ENCODE results near the gene MYEOV.

The MYEOV gene

GRCh38 chr11:69293819-69294505 lies at the start of gene MYEOV:
Gene MYEOV, plus strand, starts transcription at chr11:69294155. Its CDS starts 1,200 bp downstream, at chr11:69295355.
- DNase-seq (ENCODE audit: low spot score), result peak; percentile 94

DNA sequence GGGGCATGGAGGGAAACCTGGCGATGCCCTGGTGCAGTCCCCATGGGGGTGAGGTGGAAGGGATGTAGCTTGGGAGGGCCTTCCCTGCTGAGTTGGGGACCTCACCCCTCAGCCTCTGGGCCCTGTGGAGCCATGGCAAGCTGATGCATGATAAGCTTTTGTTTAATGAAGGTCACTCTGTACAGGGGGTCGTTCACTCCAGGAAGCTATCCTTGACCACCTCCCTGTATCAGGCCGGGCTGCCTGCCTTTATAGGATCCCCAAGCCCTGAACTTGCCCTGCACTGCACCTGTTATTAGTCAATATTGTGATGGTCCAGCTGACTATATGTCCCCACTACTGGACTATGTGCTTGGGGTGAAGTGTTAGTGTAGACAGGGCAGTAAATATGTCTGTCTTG lies 49.7 kb upstream of the MYEOV start:
- no peak for DNase-seq (ENCODE audit: low spot score)

DNA sequence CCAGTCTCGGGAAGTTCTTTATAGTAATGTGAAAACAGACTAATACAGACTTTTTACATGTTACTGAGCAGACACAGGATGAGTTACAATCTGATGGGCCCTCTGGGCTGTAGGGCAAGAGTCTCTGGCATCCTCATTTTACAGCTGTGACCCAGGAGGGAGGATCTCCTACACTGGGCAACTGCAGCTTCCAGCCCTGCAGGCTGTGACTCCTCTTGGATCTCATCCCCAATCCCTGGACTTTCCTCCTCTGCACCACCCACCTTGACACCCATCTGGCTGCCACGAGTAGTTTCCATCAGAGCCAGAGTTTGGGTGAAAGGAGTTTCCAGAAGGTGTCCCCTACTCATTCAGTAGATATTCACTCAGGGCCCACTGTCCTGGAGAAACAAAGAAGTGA lies 48.9 kb upstream of the MYEOV start:
- no peak for DNase-seq (ENCODE audit: low spot score)

DNA sequence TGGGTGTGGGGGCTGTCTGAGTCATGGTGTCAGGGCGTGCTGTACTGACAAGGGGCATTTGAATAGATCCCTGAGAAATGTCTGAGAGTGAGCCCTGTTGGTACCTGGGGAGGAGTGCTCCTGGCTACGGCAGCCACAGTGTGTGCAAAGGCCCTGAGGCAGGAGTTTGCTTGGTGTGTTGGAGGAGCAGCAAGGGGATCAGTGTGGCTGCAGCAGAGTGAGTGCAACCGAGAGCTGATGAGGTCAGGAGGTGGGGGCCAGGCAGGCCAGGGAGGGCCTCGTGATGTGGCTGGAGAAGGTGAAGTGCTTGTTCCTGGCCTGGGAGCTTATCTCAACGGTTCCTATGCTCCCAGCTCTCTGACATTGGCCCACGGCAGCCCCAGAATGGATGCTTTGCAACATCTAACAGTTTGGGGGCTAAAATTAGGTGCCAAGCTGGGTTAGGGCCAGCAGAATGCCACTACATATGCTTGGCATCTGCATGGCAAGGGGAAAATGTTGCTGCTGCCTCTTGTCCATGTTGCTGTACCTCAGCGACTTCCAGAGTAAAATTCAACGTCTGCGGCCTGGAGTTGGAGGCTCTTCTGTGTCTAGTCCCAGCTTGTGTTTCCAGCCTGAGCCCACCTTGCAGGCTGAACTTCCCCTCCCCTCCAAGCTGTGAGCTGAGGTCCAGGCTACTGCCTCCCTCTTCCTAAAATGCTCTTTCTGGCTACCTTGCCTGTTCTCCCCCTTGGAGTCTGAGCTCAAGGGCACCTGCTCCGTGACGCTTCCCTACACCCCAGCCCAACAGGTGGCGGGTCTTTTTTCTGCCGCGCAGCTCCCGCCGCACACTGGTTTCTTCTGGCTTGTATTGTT lies 48.2 kb upstream of the MYEOV start:
- no peak for DNase-seq (ENCODE audit: low spot score)

DNA sequence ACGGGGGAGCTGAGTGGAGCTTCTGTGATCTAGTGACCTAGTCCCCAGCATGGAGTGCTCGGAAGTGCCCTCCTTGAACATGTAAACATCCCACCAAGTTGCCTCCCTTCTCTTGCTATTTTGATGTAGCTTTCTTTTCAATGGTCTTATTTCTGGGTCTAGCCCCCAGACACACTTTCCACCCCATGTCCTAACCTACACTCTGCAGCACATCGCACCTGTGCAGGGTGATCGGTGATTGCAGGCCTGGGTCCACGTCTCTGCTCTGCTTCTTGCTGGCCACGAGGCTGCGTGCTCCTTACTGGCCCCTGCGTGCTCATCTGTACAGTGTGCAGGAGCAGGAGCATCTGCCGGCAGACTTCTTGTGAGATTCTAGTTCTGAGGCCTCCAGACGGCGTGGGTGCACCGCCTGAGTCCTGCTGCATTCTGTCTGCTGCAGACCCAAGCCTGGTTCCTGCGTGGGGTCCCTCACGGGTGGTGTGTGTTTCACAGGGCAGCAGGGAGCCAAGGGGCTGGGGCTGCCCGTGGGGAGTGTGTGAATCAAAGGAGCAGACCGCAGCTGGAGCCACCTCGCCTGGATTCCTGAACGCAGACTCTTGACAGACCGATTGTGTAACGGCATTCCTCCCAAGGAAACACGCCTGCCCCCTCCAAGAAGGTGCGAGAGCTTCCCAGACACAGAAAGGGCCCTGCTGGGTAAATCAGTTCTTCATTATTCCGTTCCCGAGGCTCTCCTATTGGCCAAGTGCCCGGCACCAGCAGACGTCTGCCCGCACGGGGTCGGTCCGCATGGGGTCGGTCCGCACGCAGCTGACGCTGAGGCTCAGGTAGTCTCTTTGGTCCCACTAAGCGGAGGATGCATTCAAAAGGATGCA lies 44.4 kb upstream of the MYEOV start:
- DNase-seq (ENCODE audit: low spot score), result no peak

GRCh38 chr11:69250186-69251056 lies 43.5 kb upstream of the MYEOV start:
- no peak for DNase-seq (ENCODE audit: low spot score)

DNA sequence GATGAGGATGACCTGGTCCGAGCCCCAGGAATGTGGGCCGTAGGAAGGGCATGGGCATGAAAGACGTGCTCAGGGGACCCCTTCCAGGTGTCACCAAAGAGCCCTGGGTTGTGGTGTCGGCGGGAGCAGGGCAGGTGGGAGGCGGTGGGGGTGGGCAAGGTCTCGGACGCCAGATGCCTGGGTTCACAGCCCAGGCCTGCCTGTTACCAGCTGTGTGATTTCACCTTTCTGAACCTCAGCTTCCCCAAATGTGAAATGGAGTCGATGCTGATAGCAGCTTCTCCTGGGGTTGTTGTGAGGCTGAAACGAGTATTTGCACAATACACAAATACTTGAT lies 42.9 kb upstream of the MYEOV start:
- no peak for DNase-seq (ENCODE audit: low spot score)

DNA sequence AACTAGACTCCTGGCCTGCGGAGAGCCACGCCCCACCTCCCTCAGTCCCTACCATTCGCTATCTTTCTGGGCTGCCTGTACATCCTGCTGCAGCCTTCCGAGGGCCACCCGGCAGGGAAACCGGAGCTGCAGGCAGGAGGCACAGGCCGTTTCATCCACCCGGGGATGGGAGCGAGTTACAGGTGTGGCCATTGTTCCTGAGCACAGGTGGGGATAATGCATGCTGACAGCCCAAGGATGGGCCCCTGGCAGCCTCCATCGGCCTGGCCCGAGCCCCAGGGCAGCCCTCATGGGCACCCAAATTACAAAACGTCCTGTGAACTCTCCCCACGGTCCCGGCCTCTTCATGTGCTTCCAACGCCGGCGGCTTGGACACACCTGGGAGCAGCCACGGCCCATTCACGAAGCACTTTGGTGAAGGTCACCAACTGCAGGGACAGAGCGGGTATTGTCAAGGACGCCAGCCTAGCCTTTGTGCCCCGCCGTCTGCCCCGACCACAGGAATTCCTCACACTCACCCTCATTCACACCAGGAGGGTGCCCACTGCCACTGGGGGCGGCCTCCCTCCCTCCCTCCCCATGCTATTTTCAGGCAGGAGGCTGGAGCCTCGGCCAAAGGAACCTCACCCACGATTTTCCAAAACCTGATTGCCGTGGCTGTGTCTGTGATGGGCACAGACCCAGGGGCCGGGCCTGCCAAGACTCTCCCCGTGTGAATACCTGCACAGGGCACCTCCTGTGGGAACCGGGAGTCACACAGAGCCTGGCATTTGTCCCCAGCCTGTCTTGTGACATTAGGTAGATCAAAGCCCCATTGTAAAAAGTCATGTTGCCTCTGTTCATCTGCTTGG lies 42.1 kb upstream of the MYEOV start:
- no peak for DNase-seq (ENCODE audit: low spot score)

DNA sequence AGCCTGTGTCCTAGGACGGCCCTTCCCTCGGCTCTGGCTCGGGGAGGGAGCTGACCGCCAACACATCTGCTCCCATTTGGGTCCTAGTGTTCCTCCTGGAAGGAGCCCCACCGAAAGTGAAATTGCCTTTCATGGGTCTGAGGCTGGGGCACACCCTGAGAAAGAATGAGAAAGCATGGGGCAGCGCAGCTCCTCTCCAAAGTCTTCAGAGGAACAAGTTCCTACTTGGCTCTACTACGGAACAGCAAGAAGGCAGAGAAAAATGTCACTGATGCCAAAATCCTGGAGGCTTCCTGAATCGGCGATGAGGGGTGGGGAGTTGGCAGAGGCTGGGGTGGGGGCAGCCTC lies 41.5 kb upstream of the MYEOV start:
- DNase-seq (ENCODE audit: low spot score), result no peak

DNA sequence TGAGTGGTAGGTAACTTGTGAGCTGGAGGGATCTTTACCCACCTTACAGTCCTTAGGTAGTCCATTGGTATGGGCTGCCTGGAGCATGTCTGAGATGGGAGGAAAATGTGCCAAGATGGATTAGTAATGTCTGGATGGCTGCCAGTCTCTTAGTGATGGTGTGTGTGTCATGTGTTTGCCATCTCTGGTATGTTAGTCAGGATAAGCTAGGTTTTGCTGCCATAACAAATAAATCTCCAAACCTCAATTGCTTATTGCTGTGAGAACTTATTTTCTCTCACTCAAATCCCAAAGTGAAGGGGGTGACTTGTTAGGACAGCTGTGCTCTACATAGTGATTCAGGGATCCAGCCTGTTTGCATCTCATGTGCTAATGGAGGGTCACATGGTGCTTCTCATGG lies 40.9 kb upstream of the MYEOV start:
- DNase-seq (ENCODE audit: low spot score), result no peak

GRCh38 chr11:69257134-69257533 lies 36.8 kb upstream of the MYEOV start:
- no peak for DNase-seq (ENCODE audit: low spot score)

- DNase-seq (ENCODE audit: low spot score), result no peak
Measured at GRCh38 chr11:69257838-69258658, 35.9 kb upstream of the MYEOV start.

- no peak for DNase-seq (ENCODE audit: low spot score)
Measured at GRCh38 chr11:69259096-69259495, 34.9 kb upstream of the MYEOV start.

DNA sequence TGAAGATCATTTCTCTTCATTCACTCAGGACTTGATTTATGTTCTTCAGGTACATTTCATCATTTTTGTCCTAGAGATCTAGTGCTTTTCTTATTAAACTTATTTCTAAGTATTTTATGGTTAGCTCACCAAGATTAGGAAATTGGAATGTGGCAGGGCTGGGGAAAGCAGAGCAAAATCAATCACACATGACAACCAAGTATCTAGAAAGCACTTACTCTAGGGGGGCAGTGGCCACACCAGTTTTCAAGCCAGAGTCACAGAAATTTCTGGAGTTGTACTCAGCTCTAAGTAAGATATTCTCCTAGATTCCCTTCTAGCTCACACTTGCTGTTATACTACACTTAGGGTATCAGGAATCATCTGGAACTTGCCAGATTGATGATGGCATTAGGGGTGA lies 33.3 kb upstream of the MYEOV start:
- DNase-seq (ENCODE audit: low spot score), result no peak

DNA sequence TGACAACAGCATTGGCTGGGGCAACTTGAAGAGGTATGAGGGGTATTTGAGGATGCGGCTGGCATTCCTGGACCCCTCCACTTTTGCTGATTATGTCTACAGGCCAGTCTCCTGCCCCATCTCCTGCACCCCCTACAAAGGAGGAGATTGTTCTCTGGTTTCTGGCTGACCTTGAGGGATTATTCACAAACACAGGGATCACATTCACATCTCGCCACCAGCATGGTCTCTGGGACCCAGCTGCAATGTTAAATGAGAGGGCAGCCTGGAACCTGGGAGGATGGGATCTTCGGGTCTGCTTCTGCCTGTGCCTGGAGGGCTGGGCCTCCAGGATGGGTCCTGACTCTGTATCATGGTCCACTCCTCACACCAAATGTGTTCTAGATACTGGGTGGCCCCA lies 32.8 kb upstream of the MYEOV start:
- DNase-seq (ENCODE audit: low spot score), result no peak

DNA sequence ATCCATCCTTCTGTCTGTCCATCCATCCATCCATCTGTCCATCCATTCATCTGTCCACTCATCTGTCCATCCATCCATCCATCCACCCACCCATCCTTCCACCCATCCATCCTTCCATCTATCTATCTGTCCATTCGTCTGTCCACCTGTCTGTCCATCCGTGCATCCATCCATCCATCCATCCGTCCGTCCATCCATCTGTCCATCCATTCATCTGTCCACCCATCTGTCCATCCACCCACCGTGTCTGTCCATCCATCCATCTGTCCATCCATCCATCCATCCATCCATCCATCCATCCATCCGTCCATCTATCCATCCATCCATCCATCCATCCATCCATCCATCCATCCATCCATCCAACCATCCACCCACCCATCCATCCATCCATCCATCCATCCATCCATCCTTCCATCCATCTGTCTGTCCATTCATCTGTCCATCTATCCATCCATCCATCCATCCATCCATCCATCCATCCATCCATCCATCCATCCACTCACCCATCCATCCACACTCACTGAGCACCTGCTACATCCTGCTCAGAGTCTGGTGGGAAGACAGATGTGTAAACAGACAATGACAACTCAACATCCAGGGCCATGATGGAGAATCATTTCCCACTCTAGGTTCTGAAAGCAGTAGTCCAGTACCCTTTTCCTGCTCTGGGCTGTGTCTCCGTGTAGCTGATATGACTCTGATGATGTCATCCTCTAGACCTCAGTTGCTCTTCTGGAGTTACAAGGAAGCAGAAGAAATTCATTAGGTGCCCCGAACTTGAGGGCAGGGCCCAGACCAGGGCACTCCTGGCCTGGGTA lies 30.8 kb upstream of the MYEOV start:
- DNase-seq (ENCODE audit: low spot score), result no peak

DNA sequence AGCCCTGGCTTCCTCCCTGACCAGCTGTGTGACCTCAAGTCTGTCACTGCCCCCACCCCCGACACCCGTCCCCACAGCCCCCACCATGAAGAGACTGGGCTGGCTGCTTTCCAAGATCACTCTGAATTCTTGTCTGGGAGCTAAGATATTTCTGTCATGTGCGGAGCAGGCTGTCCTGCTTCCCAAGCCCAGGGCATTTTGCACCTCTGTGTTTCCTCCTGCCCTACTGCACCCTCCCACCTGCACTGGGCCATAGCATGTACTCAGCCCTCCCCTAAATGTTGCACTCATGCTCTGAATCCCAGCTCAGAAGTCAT lies 30.3 kb upstream of the MYEOV start:
- DNase-seq (ENCODE audit: low spot score), result no peak

GRCh38 chr11:69264486-69264885 lies 29.5 kb upstream of the MYEOV start:
- no peak for DNase-seq (ENCODE audit: low spot score)

DNA sequence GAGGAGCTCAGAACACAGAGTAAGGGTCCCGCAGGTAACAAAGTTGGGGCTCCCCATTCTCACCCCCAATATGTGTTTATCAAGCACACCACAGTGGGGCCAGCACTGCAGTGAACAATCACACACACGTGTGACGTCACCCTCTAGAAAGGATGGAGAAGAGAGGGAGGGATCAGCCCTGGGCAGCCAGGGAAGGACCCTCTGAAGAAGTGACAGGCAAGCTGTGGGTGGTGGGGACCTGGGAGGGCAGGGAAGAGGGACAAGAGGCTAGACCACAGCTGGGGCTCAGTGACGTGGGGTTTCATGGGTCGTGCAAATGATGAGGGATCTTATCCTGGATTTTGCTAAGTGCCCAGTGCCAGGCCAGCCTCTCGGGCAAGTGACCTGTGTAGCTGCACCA lies 28.7 kb upstream of the MYEOV start:
- no peak for DNase-seq (ENCODE audit: low spot score)

All from COLO829 (cell line).